Gastrocnemius medialis (tissue), 4 donors: ENCODE measurements around the gene CEP112.

Source experiments
- POLR2A ChIP-seq, 2 donors: fragments of 450-650 bp; IDR thresholded peaks; one replicate each; pipeline ENCODE4 v1.6.1; 2017; ENCODE audit warnings: antibody characterized with exemption in 2 of 2, mild to moderate bottlenecking in 2 of 2, moderate library complexity in 2 of 2
- TF ChIP-seq, protein P1 (sequence below), 5 experiments: fragments of 450-650 bp in 3 of 5; fragments of 200-600 bp in 2 of 5; sonication (generic) in 2 of 5; IDR thresholded peaks in 4 of 5; conservative IDR thresholded peaks in 1 of 5; 1 replicate in 4 of 5; 2 replicates in 1 of 5; pipeline ENCODE4 v1.5.1; 2016 to 2019; ENCODE audit warnings: antibody characterized with exemption in 5 of 5, mild to moderate bottlenecking in 3 of 5, moderate library complexity in 3 of 5

DNA sequence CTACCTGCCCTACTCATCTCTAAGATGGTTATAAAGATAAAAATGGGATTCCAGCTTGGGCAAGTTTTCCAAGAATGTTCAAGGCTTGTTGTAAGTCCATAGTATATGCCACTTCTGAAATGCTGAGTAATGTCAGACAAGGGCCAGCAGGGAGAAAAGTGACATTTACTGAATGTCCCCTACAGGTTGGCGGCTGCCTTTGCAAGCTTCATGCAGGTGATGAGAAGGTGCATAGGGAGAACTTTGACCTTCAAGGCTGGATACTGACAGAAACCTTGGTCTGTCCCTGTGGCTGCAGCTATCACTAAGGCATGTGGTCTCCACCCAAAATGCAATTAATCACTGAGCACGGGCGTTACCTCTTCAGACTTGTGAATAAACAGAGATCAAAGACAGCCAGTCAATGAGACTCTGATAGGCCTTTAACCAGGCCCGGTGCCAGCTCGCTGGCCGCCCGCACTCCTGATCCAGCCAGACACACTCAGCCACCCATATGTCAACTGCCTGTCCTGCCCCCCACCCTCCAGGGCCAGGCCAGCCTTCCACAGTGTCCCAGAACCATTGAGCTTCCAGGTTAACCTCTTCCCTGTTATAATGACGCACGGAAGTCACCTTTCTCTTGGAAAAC lies 603.6 kb downstream of the CEP112 start:
- TF ChIP-seq, protein P1, sequence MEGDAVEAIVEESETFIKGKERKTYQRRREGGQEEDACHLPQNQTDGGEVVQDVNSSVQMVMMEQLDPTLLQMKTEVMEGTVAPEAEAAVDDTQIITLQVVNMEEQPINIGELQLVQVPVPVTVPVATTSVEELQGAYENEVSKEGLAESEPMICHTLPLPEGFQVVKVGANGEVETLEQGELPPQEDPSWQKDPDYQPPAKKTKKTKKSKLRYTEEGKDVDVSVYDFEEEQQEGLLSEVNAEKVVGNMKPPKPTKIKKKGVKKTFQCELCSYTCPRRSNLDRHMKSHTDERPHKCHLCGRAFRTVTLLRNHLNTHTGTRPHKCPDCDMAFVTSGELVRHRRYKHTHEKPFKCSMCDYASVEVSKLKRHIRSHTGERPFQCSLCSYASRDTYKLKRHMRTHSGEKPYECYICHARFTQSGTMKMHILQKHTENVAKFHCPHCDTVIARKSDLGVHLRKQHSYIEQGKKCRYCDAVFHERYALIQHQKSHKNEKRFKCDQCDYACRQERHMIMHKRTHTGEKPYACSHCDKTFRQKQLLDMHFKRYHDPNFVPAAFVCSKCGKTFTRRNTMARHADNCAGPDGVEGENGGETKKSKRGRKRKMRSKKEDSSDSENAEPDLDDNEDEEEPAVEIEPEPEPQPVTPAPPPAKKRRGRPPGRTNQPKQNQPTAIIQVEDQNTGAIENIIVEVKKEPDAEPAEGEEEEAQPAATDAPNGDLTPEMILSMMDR (IDR thresholded peaks at IDR 0.05 in 4 of 5, conservative IDR thresholded peaks at IDR 0.05 in 1 of 5), result no peak
- TF ChIP-seq POLR2A (IDR thresholded peaks at IDR 0.05), result no peak
